GM12878 (cell line): ENCODE data around the gene PPIG. TPM values are rescaled to one million over a fixed set of nuclear protein-coding genes. Genes with fewer than 3 reads are reported as not detected.

ENCODE experiments used
- ATAC-seq: fragments of 200-7000 bp; cut with Tn5 transposase; 3 replicates; pipeline ENCODE4 v1.9.1; 2020; ENCODE audit warnings: mild to moderate bottlenecking, moderate library complexity
- BruUV-seq: library from RNA; stranded (reverse); fragments of 400-500 nt; replicated peaks from 2 replicates; lab custom pipeline; 2021; lab: Mats Ljungman, UMichigan
- CTCF ChIA-PET: fragments of 300-600 bp; sonication (Branson Sonifier 250); formaldehyde crosslinking; extraction: SDS; loops from one replicate; lab custom pipeline; 2021; ENCODE audit warnings: inconsistent platforms; lab: Yijun Ruan, JAX
- POLR2A ChIA-PET: fragments of 350-600 bp; formaldehyde crosslinking; extraction: SDS; loops from one replicate; lab custom pipeline; 2021; ENCODE audit warnings: inconsistent platforms; lab: Charles Lee
- RAD21 ChIA-PET: fragments of 300-600 bp; sonication (Branson Sonifier 250); formaldehyde crosslinking; loops from one replicate; lab custom pipeline; 2023; ENCODE audit warnings: antibody characterized with exemption; ENCODE audit not compliant: unreplicated experiment; lab: Charles Lee
- SMC1A ChIA-PET: fragments of 300-600 bp; sonication (Branson Sonifier 250); formaldehyde crosslinking; loops from one replicate; lab custom pipeline; 2023; ENCODE audit not compliant: unreplicated experiment, uncharacterized antibody; lab: Charles Lee
- DNase-seq: peaks from one replicate; pipeline ENCODE4 v3.0.0-alpha.2; 2011; ENCODE audit warnings: low read depth, low spot score
- FAIRE-seq: peaks from 3 replicates; lab custom pipeline; 2011; peaks lifted over from hg19 to GRCh38; lab: Jason Lieb, UNC
- H2AFZ ChIP-seq: 2 replicates; pipeline ENCODE4 v1.6.0; 2011; ENCODE audit warnings: low read depth, low read length, control low read depth; ENCODE audit not compliant: control insufficient read depth
- H3K27ac ChIP-seq: 2 replicates; pipeline ENCODE4 v1.5.1; 2011; ENCODE audit warnings: control low read depth; ENCODE audit not compliant: control insufficient read depth, insufficient read depth
- H3K27me3 ChIP-seq, 2 experiments: replicated peaks in 1 of 2; 2 replicates each; pipeline versions ENCODE4 v1.6.0 to v1.6.1; 2011; ENCODE audit warnings: low read length in 1 of 2; ENCODE audit not compliant: control insufficient read depth in 2 of 2, insufficient read depth in 2 of 2
- H3K36me3 ChIP-seq, 2 experiments: 2 replicates each; pipeline ENCODE4 v1.5.1; 2011; ENCODE audit warnings: low read length in 1 of 2; ENCODE audit not compliant: control insufficient read depth in 2 of 2, insufficient read depth in 2 of 2
- H3K4me1 ChIP-seq: 2 replicates; pipeline ENCODE4 v1.6.1; 2011; ENCODE audit warnings: mild to moderate bottlenecking, low read length, moderate library complexity, mixed read lengths; ENCODE audit not compliant: control insufficient read depth, insufficient read depth
- H3K4me2 ChIP-seq: 2 replicates; pipeline ENCODE4 v1.6.0; 2011; ENCODE audit warnings: control low read depth; ENCODE audit not compliant: control insufficient read depth, insufficient read depth
- H3K4me3 ChIP-seq: fragments of 200-600 bp; sonication (generic); 2 replicates; pipeline ENCODE4 v1.5.1; 2016
- H3K79me2 ChIP-seq: 2 replicates; pipeline ENCODE4 v1.6.0; 2011; ENCODE audit warnings: low read length; ENCODE audit not compliant: control insufficient read depth, insufficient read depth
- H3K9ac ChIP-seq: 2 replicates; pipeline ENCODE4 v1.8.0; 2011; ENCODE audit warnings: low read length, control low read depth, mixed read lengths; ENCODE audit not compliant: control insufficient read depth, insufficient read depth
- H3K9me3 ChIP-seq: replicated peaks from 3 replicates; pipeline ENCODE4 v1.5.1; 2011; ENCODE audit warnings: mild to moderate bottlenecking, low read length; ENCODE audit not compliant: control insufficient read depth, insufficient read depth
- H4K20me1 ChIP-seq: 2 replicates; pipeline ENCODE4 v1.6.0; 2011; ENCODE audit not compliant: control insufficient read depth, insufficient read depth
- ATF2 ChIP-seq: IDR thresholded peaks from 2 replicates; pipeline ENCODE4 v1.6.1; 2012; ENCODE audit warnings: low read length, inconsistent platforms
- CTCF ChIP-seq, 3 experiments: IDR thresholded peaks in 2 of 3; conservative IDR thresholded peaks in 1 of 3; 2 replicates each; pipeline ENCODE4 v1.5.1; 2011; ENCODE audit warnings: low read depth in 3 of 3, low read length in 3 of 3, mild to moderate bottlenecking in 3 of 3, control low read depth in 2 of 3, moderate library complexity in 2 of 3, inconsistent platforms in 1 of 3, mixed read lengths in 1 of 3; ENCODE audit not compliant: control insufficient read depth in 2 of 3, insufficient read depth in 1 of 3; ENCODE audit errors: extremely low read depth in 1 of 3
- ETV6 ChIP-seq, 2 experiments: fragments of 450-650 bp in 1 of 2; IDR thresholded peaks in 1 of 2; conservative IDR thresholded peaks in 1 of 2; 2 replicates each; pipeline ENCODE4 v1.6.1; 2014; ENCODE audit warnings: antibody characterized with exemption in 1 of 2, borderline replicate concordance in 1 of 2, low read depth in 1 of 2, mild to moderate bottlenecking in 1 of 2, moderate library complexity in 1 of 2
- HDAC2 ChIP-seq: fragments of 200-600 bp; sonication (generic); IDR thresholded peaks from 2 replicates; pipeline ENCODE4 v1.6.1; 2017
- IRF3 ChIP-seq: fragments of 450-650 bp; IDR thresholded peaks from 2 replicates; pipeline ENCODE4 v1.6.1; 2014; ENCODE audit warnings: mild to moderate bottlenecking
- NBN ChIP-seq: fragments of 450-650 bp; IDR thresholded peaks from 2 replicates; pipeline ENCODE4 v1.6.1; 2016
- NKRF ChIP-seq: fragments of 450-650 bp; conservative IDR thresholded peaks from 2 replicates; pipeline ENCODE4 v1.6.1; 2017; ENCODE audit warnings: mild to moderate bottlenecking, moderate library complexity
- RAD21 ChIP-seq: IDR thresholded peaks from 2 replicates; pipeline ENCODE4 v1.6.1; 2011; ENCODE audit warnings: mild to moderate bottlenecking, low read depth, low read length, moderate library complexity; ENCODE audit not compliant: insufficient read depth
- RCOR1 ChIP-seq: conservative IDR thresholded peaks from 2 replicates; pipeline ENCODE4 v1.6.1; 2012; ENCODE audit warnings: low read depth, low read length, improper control_type of control experiment
- SMAD1 ChIP-seq: fragments of 450-650 bp; IDR thresholded peaks from 2 replicates; pipeline ENCODE4 v1.6.1; 2018; ENCODE audit warnings: mild to moderate bottlenecking, low read depth; ENCODE audit not compliant: partially characterized antibody
- SMARCA5 ChIP-seq: fragments of 450-650 bp; IDR thresholded peaks from 2 replicates; pipeline ENCODE4 v1.6.1; 2017; ENCODE audit warnings: mild to moderate bottlenecking
- ZBED1 ChIP-seq: IDR thresholded peaks from 2 replicates; pipeline ENCODE4 v1.6.1; 2016; ENCODE audit warnings: borderline replicate concordance
- ZBTB11 ChIP-seq: fragments of 450-650 bp; formaldehyde crosslinking; IDR thresholded peaks from 2 replicates; pipeline ENCODE4 v1.5.0; 2022; ENCODE audit warnings: mild to moderate bottlenecking, missing genetic modification characterization
- ZNF217 ChIP-seq: fragments of 450-650 bp; IDR thresholded peaks from 2 replicates; pipeline ENCODE4 v1.6.1; 2017; ENCODE audit warnings: antibody characterized with exemption, mild to moderate bottlenecking
- ZNF24 ChIP-seq: fragments of 450-650 bp; IDR thresholded peaks from 2 replicates; pipeline ENCODE4 v1.6.1; 2017; ENCODE audit warnings: antibody characterized with exemption, mild to moderate bottlenecking
- WGBS: methylation state at CpG from one replicate; pipeline ENCODE4 v1.1.6; 2016; ENCODE audit warnings: low lambda C conversion rate; ENCODE audit not compliant: insufficient replicate concordance, insufficient coverage; ENCODE audit errors: missing lambda C conversion rate; 5-methylcytosine and 5-hydroxymethylcytosine counted together
- in situ Hi-C: fragments of 300-500 bp; cut with MboI; formaldehyde crosslinking; loops from 9 replicates; pipeline ENCODE4 v1.14.3; 2018; ENCODE audit warnings: mixed read lengths
- intact Hi-C: fragments of 100-400 bp; cut with micrococcal nuclease; formaldehyde crosslinking; loops from one replicate; pipeline ENCODE4 v1.14.2; 2022; ENCODE audit not compliant: unreplicated experiment
- polyA plus RNA-seq, 11 experiments: library from polyadenylated mRNA; depleted of rRNA in 4 of 11; unstranded in 6 of 11; stranded (reverse) in 5 of 11; fragments of >200 nt; fragmentation: Nextera tagmentation in 4 of 11; fragmentation: Illumina TruSeq in 1 of 11; extraction: Ambion mirVana in 4 of 11; extraction: Trizol in 1 of 11; gene quantifications; 1 replicate in 1 of 11; 2 replicates in 10 of 11; pipeline versions ENCODE4 v1.2.1 to v1.2.3, GENCODE V29; 2011 to 2016; ENCODE audit warnings: inconsistent platforms in 2 of 11, missing spikeins in 2 of 11, low read depth in 1 of 11
- total RNA-seq, 4 experiments: library from RNA; depleted of rRNA in 3 of 4; stranded (reverse); fragments of >200 nt in 3 of 4; fragmentation: Illumina TruSeq in 1 of 4; extraction: Trizol in 1 of 4; gene quantifications; 2 replicates each; pipeline versions ENCODE4 v1.2.1 to v1.2.3, GENCODE V29; 2013 to 2021

The PPIG gene
- total and polyA plus RNA-seq, 10 of the 15 experiments (the other 5 are each of a cell fraction or from before 2014, with no cell fraction given), result 22.3 to 147 (median 95.2) TPM

GRCh38 chr2:169656164-169656563 is 72.0 kb downstream of the PPIG start:
- CTCF ChIA-PET, result interaction anchor here (1.2 to 1.7 kb wide), 3 partner anchors 12 to 21 kb away, joined by 3 to 5 read pairs (median 4); no protein-coding TSS in a partner anchor
- FAIRE-seq, result no peak
- H3K79me2 ChIP-seq, result no peaks in the 10 kb centered on the region
- intact Hi-C loops, result no loop called here
- WGBS, result 28% methylated on average over 3 of the region's 3 CpGs
- H3K27ac ChIP-seq, result no peak overlapping the region
- SMC1A ChIA-PET, result interaction anchor here (1.2 to 1.3 kb wide), 2 partner anchors 9 to 83 kb away, joined by 4 to 6 read pairs; partner anchors contain the start of gene FASTKD1
- H3K4me1 ChIP-seq, result no peaks in the 10 kb centered on the region; the same call in 1 of the 2 replicates
- BruUV-seq, result no TSS peak
- POLR2A ChIA-PET, result no interaction called here
- no peaks in the 10 kb centered on the region for H3K9me3 ChIP-seq
- no peaks in the 10 kb centered on the region for H3K36me3 ChIP-seq
- RAD21 ChIA-PET, result interaction anchor here (0.6 kb wide), 1 partner anchor 162 kb away, joined by 3 read pairs; no protein-coding TSS in a partner anchor
- no peak for DNase-seq
- no peak overlapping the region for H2AFZ ChIP-seq
- in situ Hi-C loops, result no loop called here
- H4K20me1 ChIP-seq, result no peaks in the 10 kb centered on the region
- H3K27me3 ChIP-seq, result no peaks in the 10 kb centered on the region
- ATAC-seq, result no peak
- H3K4me3 ChIP-seq, result no peak overlapping the region
- H3K4me2 ChIP-seq, result no peak overlapping the region
- H3K9ac ChIP-seq, result no peak overlapping the region
- TF ChIP-seq SMAD1 (no peak), CTCF (IDR thresholded peaks at IDR 0.05 in 2 of 3, conservative IDR thresholded peaks at IDR 0.05 in 1 of 3; ENCODE audit: control insufficient read depth in 2 of 3, extremely low read depth in 1 of 3, insufficient read depth in 1 of 3, low read depth in 3 of 3, low read length in 3 of 3) (no peak), RCOR1 (no peak), IRF3 (no peak), ATF2 (no peak), RAD21 (no peak), ZNF24 (no peak), SMARCA5 (no peak), ZNF217 (no peak), ZBTB11 (CRISPR knock-in tag) (no peak), NKRF (no peak), ZBED1 (no peak), HDAC2 (no peak), ETV6 (conservative IDR thresholded peaks at IDR 0.05 in 1 of 2, IDR thresholded peaks at IDR 0.05 in 1 of 2; ENCODE audit: borderline replicate concordance in 1 of 2, low read depth in 1 of 2) (no peak), NBN (no peak)
